HepG2 (cell line): ENCODE data around the gene RNPC3. TPM values are rescaled to one million over a fixed set of nuclear protein-coding genes. Genes with fewer than 3 reads are reported as not detected.

ENCODE experiments used
- CREM ChIP-seq, 2 experiments: sonication (generic) in 1 of 2; formaldehyde crosslinking in 1 of 2; IDR thresholded peaks; 2 replicates each; pipeline versions ENCODE4 v1.4.0 to v1.6.1; 2016 to 2020; ENCODE audit warnings: antibody characterized with exemption in 1 of 2, mild to moderate bottlenecking in 1 of 2, missing genetic modification reagents in 1 of 2
- DPF2 ChIP-seq: sonication (generic); formaldehyde crosslinking; IDR thresholded peaks from 2 replicates; pipeline ENCODE4 v1.4.0; 2020; ENCODE audit warnings: mild to moderate bottlenecking, low read depth, missing genetic modification reagents, borderline replicate concordance
- DRAP1 ChIP-seq: IDR thresholded peaks from 2 replicates; pipeline ENCODE4 v1.6.1; 2016; ENCODE audit warnings: missing genetic modification reagents, missing compliant biosample characterization
- PAXIP1 ChIP-seq: sonication (generic); formaldehyde crosslinking; conservative IDR thresholded peaks from 2 replicates; pipeline ENCODE4 v1.4.0; 2020; ENCODE audit warnings: mild to moderate bottlenecking, missing genetic modification reagents, moderate library complexity
- RFX5 ChIP-seq: IDR thresholded peaks from 2 replicates; pipeline ENCODE4 v1.6.1; 2011; ENCODE audit warnings: low read depth, low read length, improper control_type of control experiment
- RORA ChIP-seq: sonication (generic); formaldehyde crosslinking; IDR thresholded peaks from 2 replicates; pipeline ENCODE4 v1.5.0; 2020; ENCODE audit warnings: mild to moderate bottlenecking, missing genetic modification reagents, moderate library complexity
- SPEN ChIP-seq: sonication (generic); formaldehyde crosslinking; IDR thresholded peaks from 2 replicates; pipeline ENCODE4 v1.5.1; 2020; ENCODE audit warnings: low read depth, mild to moderate bottlenecking, missing genetic modification reagents
- TAF1 ChIP-seq: sonication (generic); formaldehyde crosslinking; IDR thresholded peaks from 2 replicates; pipeline ENCODE4 v1.4.0; 2020; ENCODE audit warnings: missing genetic modification reagents
- ZBTB1 ChIP-seq: sonication (generic); formaldehyde crosslinking; IDR thresholded peaks from 2 replicates; pipeline ENCODE4 v1.4.0; 2020; ENCODE audit warnings: missing genetic modification reagents, borderline replicate concordance
- ZBTB26 ChIP-seq: IDR thresholded peaks from 2 replicates; pipeline ENCODE4 v1.6.1; 2016; ENCODE audit warnings: missing compliant biosample characterization, missing genetic modification reagents, borderline replicate concordance
- ZNF124 ChIP-seq: sonication (generic); formaldehyde crosslinking; IDR thresholded peaks from 2 replicates; pipeline ENCODE4 v1.4.0; 2020; ENCODE audit warnings: missing genetic modification reagents
- ZNF20 ChIP-seq: sonication (generic); formaldehyde crosslinking; IDR thresholded peaks from 2 replicates; pipeline ENCODE4 v1.4.0; 2020; ENCODE audit warnings: mild to moderate bottlenecking, moderate library complexity, missing genetic modification reagents
- ZNF607 ChIP-seq: sonication (generic); formaldehyde crosslinking; IDR thresholded peaks from 2 replicates; pipeline ENCODE4 v1.5.1; 2020; ENCODE audit warnings: missing genetic modification reagents, mild to moderate bottlenecking, borderline replicate concordance
- ZSCAN9 ChIP-seq: IDR thresholded peaks from 2 replicates; pipeline ENCODE4 v1.6.1; 2016; ENCODE audit warnings: borderline replicate concordance
- polyA plus RNA-seq, 8 experiments: library from polyadenylated mRNA; depleted of rRNA in 3 of 8; stranded (reverse) in 7 of 8; unstranded in 1 of 8; fragments of >200 nt; fragmentation: Illumina TruSeq in 4 of 8; extraction: Trizol in 4 of 8; gene quantifications; 2 replicates each; pipeline versions ENCODE4 v1.2.1 to v1.2.3, GENCODE V29; 2011 to 2016; ENCODE audit warnings: low read depth in 4 of 8, missing spikeins in 1 of 8, mixed read lengths in 1 of 8; ENCODE audit not compliant: insufficient read depth in 1 of 8
- total RNA-seq, 5 experiments: library from RNA; depleted of rRNA; stranded (reverse); fragments of >200 nt; fragmentation: Illumina TruSeq; extraction: Trizol; gene quantifications; 2 replicates each; pipeline ENCODE4 v1.2.3, GENCODE V29; 2016; ENCODE audit warnings: low read depth in 1 of 5
- TF ChIP-seq, protein P1 (sequence below): sonication (generic); formaldehyde crosslinking; IDR thresholded peaks from 2 replicates; pipeline ENCODE4 v1.4.0; 2020; ENCODE audit warnings: missing genetic modification reagents
- TF ChIP-seq, protein P2 (sequence below): sonication (generic); formaldehyde crosslinking; IDR thresholded peaks from 2 replicates; pipeline ENCODE4 v1.9.0; 2021; ENCODE audit warnings: missing genetic modification reagents, mild to moderate bottlenecking, borderline replicate concordance
- TF ChIP-seq, protein P3 (sequence below): sonication (generic); formaldehyde crosslinking; IDR thresholded peaks from 2 replicates; pipeline ENCODE4 v1.8.1; 2023; ENCODE audit warnings: mild to moderate bottlenecking, missing genetic modification reagents

RNPC3 gene
- total and polyA plus RNA-seq, 2 of the 13 experiments (the other 11 are each of a cell fraction or from before 2014, with no cell fraction given), result 9.1 to 22.1 TPM

- no peak for TF ChIP-seq ZBTB26
- TF ChIP-seq DPF2, result no peak
- TF ChIP-seq ZBTB1 (CRISPR knock-in tag), result no peak
- TF ChIP-seq ZNF607 (CRISPR knock-in tag), result 0 out of 2 replicates have a peak, but pooled peaks have one; percentile 27
- peak; percentile 34; the same call in 1 of the 2 replicates for TF ChIP-seq TAF1 (CRISPR knock-in tag)
- TF ChIP-seq ZNF20, result no peak
- TF ChIP-seq, protein P1, sequence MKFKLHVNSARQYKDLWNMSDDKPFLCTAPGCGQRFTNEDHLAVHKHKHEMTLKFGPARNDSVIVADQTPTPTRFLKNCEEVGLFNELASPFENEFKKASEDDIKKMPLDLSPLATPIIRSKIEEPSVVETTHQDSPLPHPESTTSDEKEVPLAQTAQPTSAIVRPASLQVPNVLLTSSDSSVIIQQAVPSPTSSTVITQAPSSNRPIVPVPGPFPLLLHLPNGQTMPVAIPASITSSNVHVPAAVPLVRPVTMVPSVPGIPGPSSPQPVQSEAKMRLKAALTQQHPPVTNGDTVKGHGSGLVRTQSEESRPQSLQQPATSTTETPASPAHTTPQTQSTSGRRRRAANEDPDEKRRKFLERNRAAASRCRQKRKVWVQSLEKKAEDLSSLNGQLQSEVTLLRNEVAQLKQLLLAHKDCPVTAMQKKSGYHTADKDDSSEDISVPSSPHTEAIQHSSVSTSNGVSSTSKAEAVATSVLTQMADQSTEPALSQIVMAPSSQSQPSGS (CRISPR knock-in tag), result no peak
- TF ChIP-seq ZSCAN9 (CRISPR knock-in tag), result no peak
- TF ChIP-seq DRAP1 (CRISPR knock-in tag), result 0 out of 2 replicates have a peak, but pooled peaks have one; percentile 18
- TF ChIP-seq SPEN, result peak; percentile 46; the same call in 1 of the 2 replicates
- peak; percentile 54; the same call in 1 of the 2 replicates for TF ChIP-seq CREM (IDR thresholded peaks at IDR 0.05)
- TF ChIP-seq CREM (CRISPR knock-in tag; IDR thresholded peaks at IDR 0.05), result no peak
- no peak for TF ChIP-seq ZNF124 (CRISPR knock-in tag)
- TF ChIP-seq, protein P2, sequence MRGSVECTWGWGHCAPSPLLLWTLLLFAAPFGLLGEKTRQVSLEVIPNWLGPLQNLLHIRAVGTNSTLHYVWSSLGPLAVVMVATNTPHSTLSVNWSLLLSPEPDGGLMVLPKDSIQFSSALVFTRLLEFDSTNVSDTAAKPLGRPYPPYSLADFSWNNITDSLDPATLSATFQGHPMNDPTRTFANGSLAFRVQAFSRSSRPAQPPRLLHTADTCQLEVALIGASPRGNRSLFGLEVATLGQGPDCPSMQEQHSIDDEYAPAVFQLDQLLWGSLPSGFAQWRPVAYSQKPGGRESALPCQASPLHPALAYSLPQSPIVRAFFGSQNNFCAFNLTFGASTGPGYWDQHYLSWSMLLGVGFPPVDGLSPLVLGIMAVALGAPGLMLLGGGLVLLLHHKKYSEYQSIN (CRISPR knock-in tag), result no peak
- TF ChIP-seq RORA (CRISPR knock-in tag), result no peak
- no peak for TF ChIP-seq RFX5
- no peak for TF ChIP-seq PAXIP1 (CRISPR knock-in tag)
- TF ChIP-seq, protein P3, sequence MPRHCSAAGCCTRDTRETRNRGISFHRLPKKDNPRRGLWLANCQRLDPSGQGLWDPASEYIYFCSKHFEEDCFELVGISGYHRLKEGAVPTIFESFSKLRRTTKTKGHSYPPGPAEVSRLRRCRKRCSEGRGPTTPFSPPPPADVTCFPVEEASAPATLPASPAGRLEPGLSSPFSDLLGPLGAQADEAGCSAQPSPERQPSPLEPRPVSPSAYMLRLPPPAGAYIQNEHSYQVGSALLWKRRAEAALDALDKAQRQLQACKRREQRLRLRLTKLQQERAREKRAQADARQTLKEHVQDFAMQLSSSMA, result no peak
Observed at GRCh38 chr1:103525607-103526507, at the start of gene RNPC3 (continued).
